ENCODE results near the gene ASTN2. TPM values are rescaled to one million over a fixed set of nuclear protein-coding genes. Genes with fewer than 3 reads are reported as not detected.
A peak's percentile ranks its signal among the peaks of the same experiment; 100 is the strongest.

ASTN2 gene
- polyA plus RNA-seq, 4 donors = 13.7 to 15.5 (median 14.5) TPM

DNA sequence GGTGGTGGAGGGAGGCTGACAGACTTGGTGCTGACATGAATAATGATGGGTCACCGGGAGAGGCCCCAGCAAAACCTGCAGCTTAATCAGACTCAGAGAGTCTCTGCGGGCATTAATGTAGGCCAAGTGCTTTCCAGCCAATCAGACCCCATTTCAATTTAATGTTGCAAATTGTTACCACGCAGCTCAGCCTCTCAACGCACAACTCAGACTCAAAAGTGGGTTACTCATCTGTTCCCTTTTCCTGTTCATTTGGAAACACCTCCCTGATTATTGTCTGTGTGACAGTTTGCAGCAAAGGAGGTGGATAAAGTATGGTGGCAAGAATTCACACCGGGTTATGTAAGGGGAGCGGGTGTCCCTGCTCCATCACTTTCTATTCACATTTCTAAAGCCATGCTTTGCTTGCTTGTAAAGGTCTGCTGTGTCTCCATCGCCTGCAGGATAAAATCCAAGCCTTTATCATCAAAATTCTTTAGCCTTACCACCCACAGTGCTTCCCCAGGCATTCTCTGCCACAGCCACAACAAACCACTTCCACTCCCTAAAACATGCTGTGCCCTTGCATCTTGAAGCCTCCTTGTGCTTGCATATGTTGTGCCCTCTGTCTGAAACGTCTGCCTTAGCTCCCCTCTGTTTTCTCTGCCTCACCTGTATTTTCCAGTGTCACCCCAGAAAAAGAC, 156.5 kb downstream of the ASTN2 start:
- DNase-seq (ENCODE audit: low read depth in 4 of 4, low spot score in 2 of 4) = no peak

DNA sequence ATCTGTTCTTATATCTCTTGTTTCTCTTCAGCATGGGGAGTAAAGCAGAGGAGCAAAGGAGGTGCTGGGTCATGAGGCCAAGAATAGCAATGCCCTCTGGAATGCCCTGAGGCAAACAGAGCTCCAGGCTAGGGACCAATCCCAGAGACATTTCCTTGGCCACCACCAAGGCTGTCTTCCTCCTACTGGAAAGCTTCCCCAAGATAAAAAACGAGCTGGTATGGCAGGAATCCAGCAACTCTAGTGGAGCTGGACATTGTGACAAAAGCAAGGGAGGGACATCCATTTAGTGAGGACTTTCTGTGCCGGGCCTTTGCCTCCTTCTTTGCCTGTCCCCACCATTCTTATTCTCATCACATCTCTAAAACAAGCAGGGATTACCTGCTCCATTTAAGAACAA, 161.6 kb downstream of the ASTN2 start:
- DNase-seq (ENCODE audit: low read depth in 4 of 4, low spot score in 2 of 4) = no peak

DNA sequence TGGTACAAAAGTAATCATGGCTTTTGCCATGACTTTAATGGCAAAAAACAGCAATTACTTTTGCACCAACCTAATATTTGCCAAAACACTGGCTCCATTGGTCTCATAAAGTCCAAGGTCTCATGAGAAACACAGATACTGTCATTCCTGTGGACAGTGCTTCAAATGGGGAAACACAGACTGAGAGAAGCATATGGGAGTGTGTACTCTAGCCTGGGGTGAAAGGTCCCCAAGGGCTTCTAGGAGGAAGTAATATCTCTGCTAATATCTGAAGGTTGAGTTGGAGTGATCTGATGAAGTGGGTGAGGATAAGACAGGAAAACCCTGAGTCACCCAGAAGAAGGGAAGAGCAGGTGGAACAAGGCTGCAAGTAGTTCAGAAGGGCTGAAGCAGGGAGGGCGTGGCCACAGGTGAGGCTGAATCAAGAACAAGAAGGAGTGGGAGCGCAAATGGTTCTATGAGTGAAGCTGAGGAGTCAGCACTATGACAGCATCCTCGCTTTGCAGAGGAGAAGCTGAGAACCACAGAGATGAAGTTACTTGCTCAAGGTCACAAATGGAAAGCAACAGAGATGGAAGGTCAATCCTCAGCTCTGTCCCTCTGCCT, 164.1 kb downstream of the ASTN2 start:
- no peak for DNase-seq (ENCODE audit: low read depth in 4 of 4, low spot score in 2 of 4)

DNA sequence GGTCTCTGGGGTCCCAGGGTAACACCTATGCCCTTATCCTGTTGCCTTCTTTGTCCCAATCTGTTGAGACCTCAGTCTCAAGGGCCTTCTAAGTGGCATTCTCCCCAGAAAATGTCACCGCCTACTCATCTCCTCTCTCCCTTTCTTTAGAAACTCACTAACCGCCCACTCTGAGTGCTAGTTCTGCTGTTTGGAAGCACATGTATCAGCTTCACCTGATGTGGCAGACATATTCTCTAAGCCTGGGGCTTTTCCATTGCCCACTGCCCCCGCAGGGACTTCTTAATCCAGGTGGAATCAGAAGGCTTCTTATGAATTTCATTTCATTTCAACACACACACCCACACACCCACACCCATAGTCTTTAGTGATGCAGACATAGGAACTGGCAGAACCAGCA, 165.1 kb downstream of the ASTN2 start:
- DNase-seq (ENCODE audit: low read depth in 4 of 4, low spot score in 2 of 4) = no peak

DNA sequence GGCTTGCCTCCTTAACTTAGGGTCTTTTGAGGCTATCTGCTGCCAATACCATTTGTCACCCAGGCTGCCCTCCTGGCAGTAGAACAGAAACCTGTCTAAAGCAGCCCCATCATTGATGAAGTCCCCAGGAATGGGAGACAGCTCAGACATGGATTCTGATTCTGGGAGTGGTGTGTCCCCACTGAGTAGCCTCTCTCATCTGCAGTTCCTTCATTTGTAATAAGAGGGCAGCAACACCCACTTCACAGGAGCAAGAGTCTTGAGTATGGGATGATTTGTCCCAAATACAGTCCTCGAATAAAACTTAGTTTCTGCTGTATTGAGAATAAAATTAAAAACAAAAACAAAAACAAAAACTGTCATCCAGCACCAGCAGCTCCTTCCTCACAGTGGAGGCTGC, 167.6 kb downstream of the ASTN2 start:
- peak in 1 of 4 donors; percentile 17 for DNase-seq (ENCODE audit: low read depth in 4 of 4, low spot score in 2 of 4)

DNA sequence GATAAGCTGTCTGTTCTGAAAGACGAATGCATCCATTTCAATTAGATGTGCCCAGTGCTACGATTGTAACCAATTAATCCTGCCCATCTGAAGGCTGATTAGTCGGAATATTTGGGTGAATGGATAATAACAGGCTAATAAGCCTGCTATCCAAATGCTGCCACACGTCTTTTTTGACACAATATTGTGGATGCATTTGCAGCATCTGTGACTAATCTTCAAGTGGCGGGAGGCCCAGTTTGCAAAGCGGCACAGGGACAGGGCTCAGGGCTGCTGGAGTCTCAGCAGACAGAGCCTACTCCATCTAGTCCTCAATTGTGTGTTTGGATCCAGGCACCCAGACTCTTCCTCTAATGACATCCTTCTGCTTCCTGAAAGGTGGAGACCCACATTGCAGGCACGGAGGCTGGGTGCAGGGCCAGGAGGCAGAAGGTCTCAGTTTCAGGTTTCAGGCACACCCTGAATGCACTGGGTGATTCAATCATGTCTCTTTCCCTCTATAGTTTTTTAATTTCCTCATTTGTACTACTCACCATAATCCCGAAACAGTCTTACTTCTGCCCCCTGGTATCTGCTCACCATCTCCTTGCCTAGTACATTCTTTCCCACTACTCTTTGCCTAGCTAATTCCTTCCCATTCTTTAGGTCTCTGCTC, 169.6 kb downstream of the ASTN2 start:
- DNase-seq (ENCODE audit: low read depth in 4 of 4, low spot score in 2 of 4) = no peak

DNA sequence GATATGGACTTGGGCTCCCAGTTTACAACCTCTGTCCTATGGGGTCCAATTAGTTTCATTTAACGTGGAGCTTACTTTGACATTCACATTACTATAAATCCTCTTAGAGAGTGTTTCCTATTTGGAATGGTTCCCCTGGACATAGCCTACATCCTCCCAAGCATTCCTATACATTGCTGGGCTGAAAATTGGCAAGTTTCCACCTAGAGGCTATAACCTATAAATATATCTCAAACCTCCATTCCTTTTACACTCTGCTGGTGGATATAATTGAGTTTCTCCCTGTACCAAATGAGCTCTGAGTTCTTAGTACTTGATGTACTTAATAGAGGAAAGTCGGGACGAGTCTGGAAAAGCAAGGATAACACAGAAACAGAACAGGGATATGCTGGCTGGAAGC, 172.8 kb downstream of the ASTN2 start:
- peak in 3 of 4 donors; percentile 5 to 13 (median 6) for DNase-seq (ENCODE audit: low read depth in 4 of 4, low spot score in 2 of 4)

DNA sequence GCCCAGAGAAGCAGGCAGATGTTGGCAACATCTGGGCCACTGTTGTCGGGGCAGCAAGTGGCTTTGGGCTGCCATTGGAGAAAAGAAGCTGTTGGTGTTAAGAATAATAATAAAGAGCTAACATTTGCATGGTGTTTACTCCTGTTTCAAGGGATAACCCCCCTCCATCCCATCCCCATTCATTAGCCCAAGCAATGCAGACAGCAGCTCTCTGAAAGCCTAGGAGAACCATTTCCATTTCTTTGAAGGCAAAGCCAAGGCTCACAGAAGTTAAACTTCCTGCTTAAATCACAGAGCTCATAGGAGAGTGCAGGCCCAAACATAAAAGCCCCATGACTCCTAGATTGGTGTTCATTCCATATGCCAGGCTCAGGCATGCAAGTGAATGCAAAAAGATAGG, 175.4 kb downstream of the ASTN2 start:
- DNase-seq (ENCODE audit: low read depth in 4 of 4, low spot score in 2 of 4) = no peak

DNA sequence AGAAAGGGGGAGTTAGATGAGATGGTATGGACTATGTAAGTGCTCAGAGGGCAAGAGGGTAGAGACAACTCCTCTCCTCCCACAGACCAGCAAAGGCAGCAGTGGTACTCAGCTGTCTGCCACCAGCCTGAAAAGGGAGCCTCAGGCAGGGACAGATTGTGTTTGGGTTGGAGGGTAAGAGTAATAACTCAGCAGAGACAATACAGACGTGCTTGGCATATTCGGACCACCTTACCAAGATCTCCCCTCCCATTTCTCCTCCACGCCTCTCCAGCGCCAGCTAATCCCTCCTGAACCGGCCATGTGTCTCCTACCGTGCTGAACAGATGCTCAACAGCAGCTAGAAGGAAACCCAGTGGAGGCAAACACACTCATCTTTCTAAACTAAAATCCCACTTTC, 180.8 kb downstream of the ASTN2 start:
- no peak for DNase-seq (ENCODE audit: low read depth in 4 of 4, low spot score in 2 of 4)

DNA sequence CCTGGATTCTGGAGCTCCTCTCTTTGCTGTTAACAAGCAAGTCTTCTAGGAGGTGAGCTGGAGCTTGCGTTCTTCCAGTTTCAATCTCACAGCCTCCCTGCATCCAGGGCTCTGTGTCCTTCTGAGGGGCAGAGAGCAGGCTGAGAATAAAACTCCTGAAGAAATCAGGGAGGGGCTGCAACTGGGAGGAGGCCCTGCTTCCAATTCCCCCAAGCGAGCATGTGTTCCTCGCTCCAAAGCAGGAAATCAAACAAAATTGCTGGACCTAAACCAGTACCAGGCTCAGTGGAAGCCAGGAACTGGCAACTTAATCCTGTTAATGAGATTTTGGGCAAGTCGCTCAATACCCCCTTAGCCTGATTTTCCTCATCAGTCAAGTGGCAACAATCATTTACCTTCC, 181.8 kb downstream of the ASTN2 start:
- DNase-seq (ENCODE audit: low read depth in 4 of 4, low spot score in 2 of 4) = no peak

DNA sequence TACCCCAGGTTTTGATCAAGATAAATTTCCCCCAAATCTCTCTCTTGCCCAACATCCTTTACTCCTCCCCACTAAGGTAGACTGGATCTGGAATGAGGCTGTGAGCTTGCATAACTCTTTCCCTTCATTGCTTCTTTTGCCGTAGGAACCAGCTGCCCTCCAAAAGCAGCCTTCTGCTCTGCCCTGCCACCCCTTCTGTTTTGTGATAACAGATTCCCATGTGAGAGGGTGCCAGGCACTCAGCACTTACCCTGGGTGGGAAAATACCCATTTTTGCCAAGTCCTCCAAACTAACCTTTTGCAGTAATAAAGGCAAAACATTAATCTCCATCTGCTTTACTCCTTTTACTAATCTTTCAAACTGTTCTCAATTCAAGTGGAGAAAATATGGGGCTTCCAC, 182.6 kb downstream of the ASTN2 start:
- DNase-seq (ENCODE audit: low read depth in 4 of 4, low spot score in 2 of 4) = no peak

DNA sequence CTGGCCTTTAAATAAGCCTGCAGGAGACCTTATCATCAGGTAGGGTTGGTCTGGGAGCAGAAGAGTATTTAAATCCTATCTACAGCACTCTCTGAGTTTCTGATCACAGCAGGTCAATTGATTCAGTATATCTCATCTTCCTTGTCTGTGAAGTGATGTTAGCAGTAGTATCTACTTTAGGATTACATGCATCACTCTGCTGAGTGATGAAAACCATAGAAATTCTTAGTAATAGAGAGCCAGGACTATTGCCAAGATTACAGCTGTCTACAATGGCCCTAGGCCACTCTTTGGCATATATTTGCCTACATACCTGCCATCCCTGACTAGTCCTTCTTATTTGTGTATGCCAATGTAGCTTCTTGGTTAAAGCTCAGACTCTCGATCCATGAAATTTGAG, 183.8 kb downstream of the ASTN2 start:
- DNase-seq (ENCODE audit: low read depth in 4 of 4, low spot score in 2 of 4) = no peak

DNA sequence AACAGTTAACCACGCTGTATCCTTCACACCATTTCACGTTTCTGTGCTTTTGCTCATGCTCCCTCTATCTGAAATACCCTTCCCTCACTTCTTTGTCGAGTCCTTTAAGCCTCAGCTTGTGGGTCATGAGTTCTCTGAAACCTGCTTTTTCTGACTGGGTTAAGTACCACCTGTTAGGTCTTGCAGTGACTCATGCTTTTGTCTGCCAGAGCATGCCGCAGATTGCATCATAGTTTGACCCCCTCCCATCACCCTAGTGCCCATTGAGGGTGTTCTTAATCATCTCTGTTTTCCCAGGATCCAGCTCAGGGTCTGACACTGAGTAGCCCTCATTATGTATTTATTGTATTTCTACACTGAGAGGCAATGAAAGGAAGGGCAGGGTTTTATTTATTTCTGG, 190.2 kb downstream of the ASTN2 start:
- DNase-seq (ENCODE audit: low read depth in 4 of 4, low spot score in 2 of 4) = no peak

DNA sequence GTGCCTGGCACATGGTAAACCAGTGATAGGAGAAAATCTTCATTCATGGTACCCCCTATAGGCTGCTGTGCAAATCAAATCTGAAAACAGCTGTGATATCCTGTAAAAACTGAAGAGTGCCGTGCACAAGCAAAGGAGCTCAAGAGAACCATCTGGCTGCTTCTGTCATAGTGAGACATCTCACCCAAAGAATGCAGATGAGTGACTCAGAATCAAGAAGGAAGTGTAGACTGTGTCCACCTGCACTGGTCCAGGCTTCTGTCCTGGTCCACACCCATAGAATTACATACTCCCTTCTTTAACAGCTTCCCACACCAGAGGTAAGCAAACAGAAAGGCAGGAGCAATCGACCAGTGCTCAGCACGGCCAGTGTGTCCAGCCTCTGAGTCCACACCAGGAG, 195.9 kb downstream of the ASTN2 start:
- no peak for DNase-seq (ENCODE audit: low read depth in 4 of 4, low spot score in 2 of 4)

DNA sequence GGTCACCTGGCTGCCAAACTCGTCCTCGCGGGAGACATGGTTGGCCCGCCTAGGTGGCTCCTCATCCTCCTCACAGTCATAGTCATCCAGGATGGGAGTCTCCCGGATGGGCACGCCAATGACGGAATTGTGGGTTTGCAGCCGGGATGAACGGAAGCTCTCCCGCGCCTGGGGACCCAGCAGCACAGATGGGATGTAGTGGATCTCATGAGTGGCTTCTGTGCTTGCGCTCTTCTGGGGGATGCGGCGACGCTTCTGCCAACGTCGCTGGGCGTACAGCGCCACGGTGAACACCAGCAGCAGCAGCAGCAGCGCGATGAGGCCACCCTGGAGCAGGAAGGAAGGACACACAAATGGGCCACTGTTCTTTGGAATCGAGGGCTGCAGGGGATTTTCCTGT, 200.4 kb downstream of the ASTN2 start:
- no peak for DNase-seq (ENCODE audit: low read depth in 4 of 4, low spot score in 2 of 4)

DNA sequence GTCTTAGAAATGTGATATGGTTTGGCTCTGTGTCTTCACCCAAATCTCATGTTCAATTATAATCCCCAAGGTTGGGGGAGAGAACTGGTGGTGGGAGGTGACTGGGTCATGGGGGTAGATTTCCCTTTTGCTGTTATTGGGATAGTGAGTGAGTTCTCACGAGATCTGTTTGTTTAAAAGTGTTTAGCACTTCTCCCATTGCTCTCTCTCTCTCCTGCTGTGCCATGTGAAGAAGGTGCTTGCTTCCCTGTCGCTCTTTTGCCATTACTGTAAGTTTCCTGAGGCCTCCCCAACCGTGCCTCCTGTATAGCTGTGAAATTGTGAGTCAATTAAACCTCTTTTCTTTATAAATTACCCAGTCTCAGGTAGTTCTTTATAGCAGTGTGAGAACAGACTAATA, 203.6 kb downstream of the ASTN2 start:
- DNase-seq (ENCODE audit: low read depth in 4 of 4, low spot score in 2 of 4) = no peak

DNA sequence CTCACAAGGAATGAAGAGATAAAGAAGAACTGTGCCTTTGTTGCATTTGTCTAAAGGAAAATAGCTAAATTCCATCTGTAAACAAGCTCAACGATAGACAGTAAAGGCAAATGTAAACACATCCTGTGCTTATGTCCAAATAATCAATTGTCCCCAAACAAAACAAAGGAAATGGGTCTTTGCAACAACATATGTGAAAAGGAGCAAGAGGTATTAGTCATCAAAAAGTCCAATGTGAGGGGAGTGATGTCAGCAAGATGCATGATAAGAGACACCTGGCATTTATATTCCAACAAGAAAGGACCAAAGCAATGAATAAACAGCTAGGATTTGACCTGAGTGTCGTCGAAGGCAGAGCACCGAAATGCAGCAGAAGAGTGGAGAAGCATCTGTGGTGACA, 209.1 kb downstream of the ASTN2 start:
- DNase-seq (ENCODE audit: low read depth in 4 of 4, low spot score in 2 of 4) = no peak

DNA sequence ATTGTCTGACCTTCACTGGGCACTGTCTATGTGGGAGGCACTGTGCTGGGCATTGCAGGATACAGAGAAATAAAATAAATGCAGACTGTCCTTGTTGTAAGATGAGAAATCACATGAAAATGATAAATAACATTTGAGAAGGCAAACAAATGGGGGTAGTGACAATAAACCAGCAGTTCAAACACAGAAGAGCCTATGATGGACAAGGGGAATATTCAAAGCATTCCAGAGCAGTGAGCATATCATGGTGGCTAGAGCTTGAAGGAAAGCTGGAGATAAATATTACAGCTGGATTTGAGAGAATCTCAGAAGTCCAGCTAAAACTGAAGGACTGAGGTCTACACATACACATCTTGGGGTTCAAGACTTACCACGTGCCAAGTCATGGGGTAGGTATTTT, 209.9 kb downstream of the ASTN2 start:
- DNase-seq (ENCODE audit: low read depth in 4 of 4, low spot score in 2 of 4) = peak in 1 of 4 donors; percentile 5

DNA sequence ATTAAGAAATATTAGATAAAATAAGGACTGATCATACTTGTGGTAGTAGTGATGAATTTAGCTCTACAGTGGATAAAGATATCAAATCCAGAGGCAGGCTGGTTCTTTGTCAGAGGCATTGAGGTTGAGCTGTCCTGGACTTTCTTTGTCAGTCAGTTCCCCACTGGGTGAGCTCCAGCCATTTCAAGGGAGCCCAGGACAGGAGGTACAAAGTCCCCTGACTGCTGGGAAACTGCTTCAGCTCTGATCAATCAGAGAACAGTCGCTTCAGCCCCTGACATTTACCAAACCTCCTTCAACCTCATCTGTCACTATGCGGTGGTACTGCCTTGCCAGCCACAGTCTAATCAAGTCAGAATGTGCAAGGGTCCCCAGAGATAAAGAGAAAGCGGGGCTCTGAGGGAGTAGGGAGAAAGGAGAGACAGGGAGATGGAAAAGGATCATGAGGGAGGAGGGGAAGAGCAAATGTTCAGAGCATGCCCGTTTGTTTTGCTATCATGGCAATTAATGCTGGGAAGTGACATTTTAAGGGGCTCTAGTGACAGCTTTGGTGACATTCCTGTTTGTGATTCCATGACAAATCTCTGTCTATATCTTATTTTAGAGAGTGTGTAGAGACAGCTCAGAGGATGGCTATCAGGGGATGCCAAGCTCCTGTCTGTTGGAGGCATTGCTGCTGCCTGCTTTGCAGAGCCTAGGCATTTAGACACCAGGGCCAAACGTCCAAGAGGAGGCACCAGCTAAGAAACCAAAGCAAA, 223.2 kb downstream of the ASTN2 start:
- DNase-seq (ENCODE audit: low read depth in 4 of 4, low spot score in 2 of 4) = no peak

DNA sequence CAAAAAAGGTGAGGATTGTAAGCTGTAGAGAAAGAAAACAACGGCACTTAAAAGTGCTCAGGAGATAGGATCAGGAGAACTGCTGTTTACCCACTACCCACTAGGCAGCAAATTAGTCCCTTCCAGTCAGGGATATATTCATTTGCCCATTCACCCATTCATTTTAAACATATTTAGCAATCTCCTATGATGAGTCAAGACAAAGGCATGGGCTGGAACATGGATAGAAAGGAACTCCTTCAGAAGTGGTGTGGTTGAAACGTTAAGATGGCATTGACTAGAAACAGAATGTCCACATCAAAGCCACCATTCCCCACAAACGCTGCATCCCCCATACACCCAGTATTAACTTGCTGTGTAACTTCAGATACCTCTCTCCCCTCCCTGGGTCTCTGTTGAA, 225.7 kb downstream of the ASTN2 start:
- no peak for DNase-seq (ENCODE audit: low read depth in 4 of 4, low spot score in 2 of 4)

DNA sequence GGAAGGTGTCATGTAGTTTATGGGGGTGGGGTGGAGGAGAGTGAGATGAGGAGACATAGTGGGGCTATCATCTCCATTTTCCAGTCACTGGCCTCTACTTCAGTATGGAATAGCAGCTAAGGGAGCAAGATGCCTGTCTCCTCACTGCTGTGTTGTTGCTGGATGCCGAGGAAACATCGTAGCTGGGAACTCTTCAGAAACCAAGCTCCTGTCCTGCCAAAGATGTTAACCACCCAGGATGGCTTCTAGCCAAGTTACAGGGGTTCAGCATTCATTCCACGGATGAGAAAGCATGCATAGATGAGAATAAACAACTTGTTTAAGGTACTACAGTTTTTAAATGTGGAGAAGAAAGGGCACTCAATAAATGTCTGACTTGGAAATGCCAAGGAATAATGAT, 226.5 kb downstream of the ASTN2 start:
- DNase-seq (ENCODE audit: low read depth in 4 of 4, low spot score in 2 of 4) = no peak

DNA sequence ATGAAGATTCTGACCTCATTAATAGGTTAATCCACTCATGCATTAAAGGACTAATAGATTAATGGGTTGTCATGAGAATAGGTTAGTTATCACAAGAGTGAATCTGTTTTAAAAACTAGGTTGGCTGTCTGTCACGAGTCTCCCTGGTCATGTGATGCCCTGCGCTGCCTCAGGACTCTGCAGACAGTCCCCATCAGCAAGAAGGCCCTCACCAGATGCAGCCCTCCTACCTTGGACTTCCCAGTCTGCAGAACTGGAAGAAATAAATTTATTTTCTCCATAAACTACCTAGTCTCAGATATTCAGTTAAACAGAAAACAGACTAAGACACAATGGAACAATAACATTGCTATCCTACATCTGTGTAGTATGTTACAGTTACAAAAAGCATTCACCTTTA, 227.4 kb downstream of the ASTN2 start:
- no peak for DNase-seq (ENCODE audit: low read depth in 4 of 4, low spot score in 2 of 4)
